DLD1 (cell line): Measurements from ENCODE around the gene PSME3.
"Not testable (repeated sequence)": the region's sequence is repeated elsewhere in the genome, so short reads cannot be mapped to it uniquely, and the experiment has no call there.

ENCODE experiments used
- in situ Hi-C: cut with HindIII; loops from 2 replicates; pipeline ENCODE4 v1.10.0; 2017; ENCODE audit warnings: low sequenced_read_pairs

Gene PSME3

DNA sequence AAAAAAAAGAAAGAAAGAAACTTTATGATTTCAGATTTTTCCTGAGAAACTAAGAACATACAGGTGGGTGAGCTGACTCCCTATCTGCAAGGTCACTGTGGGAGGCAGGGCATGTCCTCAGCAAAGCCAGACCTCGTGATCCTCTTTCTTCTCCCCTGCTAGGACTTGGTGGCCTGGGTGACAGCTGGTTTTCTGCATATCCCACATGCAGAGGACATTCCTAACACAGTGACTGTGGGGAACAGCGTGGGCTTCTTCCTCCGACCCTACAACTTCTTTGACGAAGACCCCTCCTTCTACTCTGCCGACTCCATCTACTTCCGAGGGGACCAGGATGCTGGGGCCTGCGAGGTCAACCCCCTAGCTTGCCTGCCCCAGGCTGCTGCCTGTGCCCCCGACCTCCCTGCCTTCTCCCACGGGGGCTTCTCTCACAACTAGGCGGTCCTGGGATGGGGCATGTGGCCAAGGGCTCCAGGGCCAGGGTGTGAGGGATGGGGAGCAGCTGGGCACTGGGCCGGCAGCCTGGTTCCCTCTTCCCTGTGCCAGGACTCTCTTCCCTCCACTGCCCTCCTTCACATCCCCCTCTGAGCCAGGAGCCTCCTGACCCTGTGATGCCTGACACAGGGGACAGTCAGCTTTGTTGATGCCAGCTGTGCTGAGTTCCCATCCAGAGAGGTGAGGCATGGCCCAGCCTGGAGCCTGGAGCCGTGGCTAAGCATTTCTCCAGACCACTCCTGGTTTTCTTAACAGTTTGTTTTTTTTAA is 40.9 kb downstream of the PSME3 start:
- in situ Hi-C loops = not testable (repeated sequence)

GRCh38 chr17:42877037-42877436 is 43.8 kb downstream of the PSME3 start:
- in situ Hi-C loops = no loop called here

- in situ Hi-C loops = no loop called here
Measured at GRCh38 chr17:42878123-42878880, 45.1 kb downstream of the PSME3 start.

GRCh38 chr17:42878924-42879595 is 45.9 kb downstream of the PSME3 start:
- in situ Hi-C loops = no loop called here

DNA sequence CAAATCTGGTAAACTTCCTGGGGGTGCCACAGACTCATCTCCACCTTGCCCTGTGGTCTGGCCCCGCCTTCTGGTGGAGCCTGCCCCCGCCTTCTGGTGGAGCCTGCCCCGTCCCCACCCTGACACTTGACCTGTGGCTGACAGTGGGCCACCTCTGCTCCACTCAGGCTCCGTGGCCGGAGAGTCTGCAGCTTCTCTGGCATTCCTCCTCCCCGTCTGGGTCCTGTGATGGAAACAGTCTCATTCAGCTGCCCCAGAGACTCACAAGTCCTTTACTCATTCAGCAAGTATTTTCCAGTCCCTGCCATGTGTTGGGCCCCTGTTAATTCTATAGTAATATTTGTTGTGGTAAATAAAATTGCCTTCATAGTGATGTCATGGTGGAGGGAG is 46.4 kb downstream of the PSME3 start:
- in situ Hi-C loops = no loop called here

GRCh38 chr17:42880776-42881310 is 47.6 kb downstream of the PSME3 start:
- in situ Hi-C loops = no loop called here

DNA sequence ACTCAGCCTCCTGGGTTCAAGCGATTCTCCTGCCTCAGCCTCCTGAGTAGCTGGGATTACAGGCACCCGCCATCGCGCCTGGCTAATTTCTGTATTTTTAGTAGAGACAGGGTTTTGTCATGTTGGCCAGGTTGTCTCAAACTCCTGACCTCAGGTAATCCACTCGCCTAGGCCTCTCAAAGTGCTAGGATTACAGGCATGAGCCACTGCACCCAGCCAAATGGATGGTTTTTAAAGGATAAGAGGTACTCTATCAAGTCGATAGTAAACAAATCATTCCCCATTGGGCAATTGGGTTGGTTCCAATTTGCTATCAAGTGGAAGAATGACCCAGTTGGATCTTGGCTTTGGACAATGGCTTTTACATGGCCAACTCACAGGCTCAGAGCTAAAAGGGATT is 48.5 kb downstream of the PSME3 start:
- in situ Hi-C loops = not testable (repeated sequence)

DNA sequence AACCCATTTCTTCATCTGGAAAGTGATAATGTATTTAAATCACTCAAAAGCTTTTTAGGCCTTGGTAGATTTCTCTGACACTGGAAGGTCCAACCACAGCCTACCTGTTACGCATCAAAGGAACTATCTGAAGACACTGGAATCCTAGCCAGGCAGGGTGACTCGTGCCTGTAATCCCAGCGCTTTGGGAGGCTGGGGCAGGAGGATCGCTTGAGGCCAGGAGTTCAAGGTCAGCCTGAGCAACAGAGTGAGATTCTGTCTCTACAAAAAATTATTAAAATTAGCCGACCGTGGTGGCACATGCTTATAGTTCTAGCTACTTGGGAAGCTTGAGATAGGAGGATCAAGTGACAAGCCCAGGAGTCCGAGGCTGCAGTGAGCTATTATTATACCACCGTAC is 49.0 kb downstream of the PSME3 start:
- in situ Hi-C loops = no loop called here

DNA sequence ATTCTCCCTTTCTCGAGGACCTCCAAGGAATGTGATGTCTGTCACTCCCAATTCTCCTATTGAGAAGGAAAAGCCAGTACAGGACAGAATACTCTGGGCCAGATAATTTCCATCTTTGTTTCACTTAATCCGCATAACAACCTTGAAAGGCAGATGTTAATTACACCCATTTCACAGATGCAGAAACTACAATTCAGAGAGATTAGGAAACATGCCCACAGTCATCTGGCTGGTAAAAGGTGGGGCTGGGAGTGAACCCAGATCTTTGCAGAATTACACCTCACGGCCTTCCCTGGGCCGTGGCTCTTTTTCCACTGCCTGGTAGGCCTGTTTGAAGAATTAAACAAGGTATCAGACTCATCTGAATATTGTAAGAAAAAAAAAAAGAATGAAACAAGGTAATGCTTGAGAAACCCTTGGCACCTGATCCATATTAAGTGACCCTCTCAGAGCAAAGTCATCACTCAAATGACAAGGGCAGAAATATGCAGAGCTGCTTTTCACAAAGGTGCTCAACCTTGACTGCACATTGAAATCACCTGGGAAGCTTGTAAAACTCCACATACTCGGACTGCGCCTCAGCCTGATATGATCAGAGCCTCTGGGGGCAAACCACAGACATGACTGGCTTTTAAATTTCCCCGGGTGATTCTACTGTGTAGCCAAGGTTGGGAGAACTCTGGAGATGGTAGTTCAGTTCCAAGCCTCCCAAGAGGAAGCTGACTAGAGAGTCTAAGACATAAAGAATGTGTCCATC is 50.8 kb downstream of the PSME3 start:
- in situ Hi-C loops = no loop called here

GRCh38 chr17:42885806-42886205 is 52.6 kb downstream of the PSME3 start:
- in situ Hi-C loops = not testable (repeated sequence)

DNA sequence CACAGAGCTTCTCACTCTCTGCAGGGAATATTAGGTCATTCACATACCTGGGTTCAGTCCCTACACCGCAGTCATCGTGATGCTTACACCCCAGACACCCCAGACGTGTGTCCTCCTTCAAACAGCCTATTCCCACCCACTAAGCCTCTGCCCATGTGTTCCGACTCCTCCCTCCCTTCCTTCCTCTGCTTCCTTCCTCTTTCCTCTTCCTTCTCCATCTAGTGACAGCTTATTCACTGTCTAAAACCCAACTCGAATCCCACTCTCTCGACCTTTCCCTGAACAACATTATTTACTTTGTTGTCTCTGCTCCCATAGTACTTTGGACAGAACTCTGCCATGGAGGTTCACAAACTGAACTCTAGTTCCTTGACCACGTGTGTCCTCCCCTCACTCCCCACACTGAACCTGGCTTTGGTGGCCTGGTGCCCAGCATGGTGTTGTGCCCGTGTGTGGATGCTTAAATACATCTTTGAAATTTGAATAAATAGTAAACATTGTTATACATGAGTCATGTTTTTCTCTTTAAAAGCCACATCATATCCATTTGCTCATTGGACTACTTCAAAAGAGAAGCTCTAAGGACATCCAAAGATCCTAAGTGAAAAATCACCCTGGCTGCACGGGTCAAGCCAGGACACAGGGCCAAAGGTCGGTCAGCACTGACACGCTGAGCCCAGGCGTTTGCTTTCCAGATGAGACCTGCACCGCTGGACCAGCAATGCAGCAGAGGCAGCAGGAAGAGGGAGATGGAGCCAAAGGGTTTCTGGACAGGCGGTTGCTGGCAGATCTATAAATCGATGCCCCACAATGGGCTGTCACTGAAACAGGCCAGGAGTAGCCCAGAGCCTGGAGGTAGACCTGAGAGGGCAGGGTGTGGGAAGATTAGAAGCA is 53.3 kb downstream of the PSME3 start:
- in situ Hi-C loops = no loop called here

- in situ Hi-C loops = no loop called here
Measured at GRCh38 chr17:42889809-42890208, 56.6 kb downstream of the PSME3 start.

GRCh38 chr17:42891539-42892152 is 58.4 kb downstream of the PSME3 start:
- in situ Hi-C loops = no loop called here

DNA sequence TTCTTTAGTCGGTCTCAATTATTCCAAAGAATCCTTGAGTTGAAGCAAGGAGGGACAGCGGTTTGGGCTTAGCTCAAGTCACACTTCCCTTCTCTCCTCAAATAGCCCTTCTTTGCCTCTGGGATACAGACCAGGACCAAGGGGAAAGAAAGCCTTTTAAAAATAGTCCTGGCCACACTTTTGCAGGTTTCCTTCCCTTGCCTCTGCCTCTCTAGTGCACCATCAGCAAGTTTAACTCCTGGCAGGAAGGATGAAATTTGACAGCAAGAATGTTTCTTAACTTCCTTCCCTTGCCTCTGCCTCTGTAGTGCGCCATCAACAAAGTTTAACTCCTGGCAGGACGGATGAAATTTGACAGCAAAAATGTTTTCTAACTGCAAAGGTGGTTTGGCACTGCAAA is 60.2 kb downstream of the PSME3 start:
- in situ Hi-C loops = no loop called here
